Measurements from ENCODE around the gene ANXA4. TPM values are rescaled to one million over a fixed set of nuclear protein-coding genes. Genes with fewer than 3 reads are reported as not detected.

Gene ANXA4
- total RNA-seq, 2 donors from 2014 or later: 258 to 324 TPM

DNA sequence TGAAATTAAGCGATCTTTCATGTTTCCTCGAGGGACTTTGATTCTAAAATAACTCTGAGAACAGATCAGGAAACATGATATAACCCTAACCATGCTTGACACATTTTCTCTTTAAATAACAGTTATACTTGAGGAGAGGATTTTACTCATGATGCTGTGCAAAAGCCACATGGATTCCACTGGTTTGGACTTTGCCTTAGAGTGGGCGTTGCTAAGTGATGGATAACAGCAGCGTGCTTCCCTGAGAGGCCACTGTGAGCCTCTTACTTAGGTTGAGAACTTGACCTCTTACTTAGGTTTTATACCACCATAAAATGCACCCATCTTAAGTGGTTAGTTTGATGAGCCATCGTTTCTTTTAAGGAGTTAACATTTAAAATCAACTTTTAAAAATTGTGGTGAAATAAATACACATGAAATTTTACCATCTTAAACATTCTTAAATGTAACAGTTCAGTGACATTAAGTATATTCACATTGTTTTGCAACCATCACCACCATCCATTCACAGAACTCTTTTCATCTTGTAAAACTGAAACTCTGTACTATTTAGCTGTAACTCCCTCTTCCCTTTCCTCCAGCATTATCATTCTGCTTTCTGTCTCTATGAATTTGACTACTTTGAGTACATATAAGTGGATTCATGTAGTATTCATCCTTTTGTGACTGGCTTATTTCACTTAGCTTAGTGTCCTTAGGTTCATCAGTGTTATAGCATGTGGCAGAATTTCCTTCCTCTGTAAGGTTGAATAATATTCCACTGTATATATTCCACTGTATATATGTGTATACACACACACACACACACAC, 22.6 kb downstream of the ANXA4 start:
- TF ChIP-seq, protein P1, sequence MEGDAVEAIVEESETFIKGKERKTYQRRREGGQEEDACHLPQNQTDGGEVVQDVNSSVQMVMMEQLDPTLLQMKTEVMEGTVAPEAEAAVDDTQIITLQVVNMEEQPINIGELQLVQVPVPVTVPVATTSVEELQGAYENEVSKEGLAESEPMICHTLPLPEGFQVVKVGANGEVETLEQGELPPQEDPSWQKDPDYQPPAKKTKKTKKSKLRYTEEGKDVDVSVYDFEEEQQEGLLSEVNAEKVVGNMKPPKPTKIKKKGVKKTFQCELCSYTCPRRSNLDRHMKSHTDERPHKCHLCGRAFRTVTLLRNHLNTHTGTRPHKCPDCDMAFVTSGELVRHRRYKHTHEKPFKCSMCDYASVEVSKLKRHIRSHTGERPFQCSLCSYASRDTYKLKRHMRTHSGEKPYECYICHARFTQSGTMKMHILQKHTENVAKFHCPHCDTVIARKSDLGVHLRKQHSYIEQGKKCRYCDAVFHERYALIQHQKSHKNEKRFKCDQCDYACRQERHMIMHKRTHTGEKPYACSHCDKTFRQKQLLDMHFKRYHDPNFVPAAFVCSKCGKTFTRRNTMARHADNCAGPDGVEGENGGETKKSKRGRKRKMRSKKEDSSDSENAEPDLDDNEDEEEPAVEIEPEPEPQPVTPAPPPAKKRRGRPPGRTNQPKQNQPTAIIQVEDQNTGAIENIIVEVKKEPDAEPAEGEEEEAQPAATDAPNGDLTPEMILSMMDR (IDR thresholded peaks at IDR 0.05): no peak

DNA sequence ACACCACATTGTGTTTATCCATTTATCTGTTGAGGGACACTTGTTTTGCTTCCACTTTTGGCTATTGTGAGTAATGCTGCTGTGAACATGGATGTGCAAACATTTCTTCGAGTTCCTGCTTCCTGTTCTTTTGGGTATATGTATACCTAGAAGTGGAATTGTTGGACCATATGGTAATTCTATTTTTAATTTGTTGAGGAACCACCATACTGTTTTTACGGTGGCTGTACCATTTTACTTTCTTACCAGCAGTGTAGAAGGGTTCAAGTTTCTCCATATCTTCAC, 23.1 kb downstream of the ANXA4 start:
- H3K4me3 ChIP-seq: no peak overlapping the region
- no peaks in the 10 kb centered on the region for H3K36me3 ChIP-seq
- DNase-seq: no peak
- peaks cover 3% of the 10 kb centered on the region for H3K4me1 ChIP-seq
- intact Hi-C loops (cut with DNase I): no loop called here
- H3K27ac ChIP-seq: peak overlapping the region; percentile 41
- H3K9ac ChIP-seq (ENCODE audit: low read depth in 2 of 2, low read length in 2 of 2): no peak overlapping the region
- H3K9me3 ChIP-seq: no peaks in the 10 kb centered on the region
- H3K27me3 ChIP-seq: no peaks in the 10 kb centered on the region
- TF ChIP-seq, protein P1 (IDR thresholded peaks at IDR 0.05): no peak

More for the DNA sequence above, 22.6 kb downstream of the ANXA4 start:
- peaks cover 3% of the 10 kb centered on the region for H3K4me1 ChIP-seq
- intact Hi-C loops (cut with DNase I): no loop called here
- H3K27ac ChIP-seq: peak overlapping the region; percentile 41
- no peaks in the 10 kb centered on the region for H3K36me3 ChIP-seq
- H3K9ac ChIP-seq (ENCODE audit: low read depth in 2 of 2, low read length in 2 of 2): no peak overlapping the region
- H3K27me3 ChIP-seq: no peaks in the 10 kb centered on the region
- H3K9me3 ChIP-seq: no peaks in the 10 kb centered on the region
- DNase-seq: peak; percentile 74
- no peak overlapping the region for H3K4me3 ChIP-seq

DNA sequence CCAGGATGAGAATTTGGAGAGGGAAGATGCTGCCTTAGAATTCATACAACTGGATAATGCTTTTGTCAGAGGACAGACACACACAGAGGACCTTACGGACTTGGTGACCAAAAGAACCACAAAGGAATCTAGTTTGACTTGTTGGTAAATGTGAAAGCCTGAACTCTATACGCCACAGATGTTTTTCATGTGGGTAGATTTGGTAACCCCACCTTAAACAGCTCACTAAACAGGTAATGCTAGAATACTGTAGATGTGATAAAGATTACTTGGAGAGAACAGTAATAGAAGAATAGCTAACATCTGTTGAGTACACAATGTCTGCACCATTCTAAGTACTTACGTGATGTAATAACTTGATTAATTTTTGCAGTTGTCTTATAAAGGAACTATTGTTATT, 24.1 kb downstream of the ANXA4 start:
- peaks cover 3% of the 10 kb centered on the region for H3K4me1 ChIP-seq
- no peaks in the 10 kb centered on the region for H3K36me3 ChIP-seq
- H3K27me3 ChIP-seq: no peaks in the 10 kb centered on the region
- H3K9me3 ChIP-seq: no peaks in the 10 kb centered on the region
- H3K27ac ChIP-seq: no peak overlapping the region
- intact Hi-C loops (cut with DNase I): no loop called here
- H3K9ac ChIP-seq (ENCODE audit: low read depth in 2 of 2, low read length in 2 of 2): no peak overlapping the region
- TF ChIP-seq, protein P1 (IDR thresholded peaks at IDR 0.05): no peak
- DNase-seq: no peak
- H3K4me3 ChIP-seq: no peak overlapping the region

DNA sequence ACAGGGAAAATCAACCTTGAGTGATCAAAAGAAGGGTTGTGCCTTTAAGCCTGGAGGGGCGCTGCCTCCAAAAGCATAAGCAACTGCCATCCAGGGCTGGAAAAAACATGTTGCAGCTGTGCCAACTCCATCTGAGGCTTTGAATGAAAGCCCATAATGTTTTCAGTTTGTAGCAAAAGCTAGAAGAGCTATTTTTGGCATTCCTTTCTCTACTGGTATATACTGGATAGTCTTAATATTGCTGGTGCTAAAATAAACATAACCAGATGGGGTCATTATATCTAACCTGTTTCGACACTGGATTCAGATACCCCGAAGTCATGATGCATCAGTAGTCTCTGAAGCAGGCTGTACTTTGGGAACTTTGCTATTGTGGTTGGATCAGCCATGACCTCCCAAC, 25.1 kb downstream of the ANXA4 start:
- Histone ChIP-seq H3K4me1 (peaks cover 3% of the 10 kb centered on the region), H3K9ac (ENCODE audit: low read depth in 2 of 2, low read length in 2 of 2) (no peak overlapping the region)
- TF ChIP-seq, protein P1 (IDR thresholded peaks at IDR 0.05): no peak

DNA sequence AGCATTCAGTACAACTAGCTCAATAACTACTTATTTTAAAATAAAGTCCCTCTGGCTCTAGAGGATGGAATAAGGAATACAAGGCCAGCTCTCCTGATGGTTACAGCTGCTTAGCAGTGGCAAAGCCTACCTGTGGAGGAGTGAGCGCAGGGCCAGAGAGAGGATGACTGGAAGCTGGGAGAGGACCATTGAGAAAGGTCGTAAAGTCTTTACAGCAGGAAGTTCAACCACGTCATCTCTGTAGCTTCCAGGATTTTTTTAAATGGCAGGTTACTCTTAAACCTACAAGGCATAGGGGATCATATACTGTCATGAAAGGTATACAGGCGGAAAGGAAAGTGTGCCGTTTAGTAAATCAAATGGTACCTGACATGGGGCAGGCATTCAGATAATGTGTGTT, 26.3 kb downstream of the ANXA4 start:
- Histone ChIP-seq H3K36me3 (no peaks in the 10 kb centered on the region), H3K9ac (ENCODE audit: low read depth in 2 of 2, low read length in 2 of 2) (no peak overlapping the region), H3K4me1 (peaks cover 3% of the 10 kb centered on the region), H3K27me3 (no peaks in the 10 kb centered on the region), H3K4me3 (no peak overlapping the region), H3K27ac (peak overlapping the region; percentile 66), H3K9me3 (no peaks in the 10 kb centered on the region)
- no peak for DNase-seq
- intact Hi-C loops (cut with DNase I): no loop called here
- TF ChIP-seq, protein P1 (IDR thresholded peaks at IDR 0.05): no peak

More for the DNA sequence above, 25.1 kb downstream of the ANXA4 start:
- intact Hi-C loops (cut with DNase I): no loop called here
- Histone ChIP-seq H3K36me3 (no peaks in the 10 kb centered on the region), H3K27me3 (no peaks in the 10 kb centered on the region), H3K4me3 (no peak overlapping the region), H3K27ac (peak overlapping the region; percentile 66), H3K9me3 (no peaks in the 10 kb centered on the region)
- no peak for DNase-seq
